IPS-NIHi7 (cell line): ENCODE data around the gene PCDHGB6.
"Not testable (repeated sequence)": the region's sequence is repeated elsewhere in the genome, so short reads cannot be mapped to it uniquely, and the experiment has no call there.

Experiments
- DNase-seq: peaks from one replicate; pipeline ENCODE4 v3.0.0; 2012; ENCODE audit warnings: mixed read lengths; ENCODE audit errors: extremely low spot score

Gene PCDHGB6

DNA sequence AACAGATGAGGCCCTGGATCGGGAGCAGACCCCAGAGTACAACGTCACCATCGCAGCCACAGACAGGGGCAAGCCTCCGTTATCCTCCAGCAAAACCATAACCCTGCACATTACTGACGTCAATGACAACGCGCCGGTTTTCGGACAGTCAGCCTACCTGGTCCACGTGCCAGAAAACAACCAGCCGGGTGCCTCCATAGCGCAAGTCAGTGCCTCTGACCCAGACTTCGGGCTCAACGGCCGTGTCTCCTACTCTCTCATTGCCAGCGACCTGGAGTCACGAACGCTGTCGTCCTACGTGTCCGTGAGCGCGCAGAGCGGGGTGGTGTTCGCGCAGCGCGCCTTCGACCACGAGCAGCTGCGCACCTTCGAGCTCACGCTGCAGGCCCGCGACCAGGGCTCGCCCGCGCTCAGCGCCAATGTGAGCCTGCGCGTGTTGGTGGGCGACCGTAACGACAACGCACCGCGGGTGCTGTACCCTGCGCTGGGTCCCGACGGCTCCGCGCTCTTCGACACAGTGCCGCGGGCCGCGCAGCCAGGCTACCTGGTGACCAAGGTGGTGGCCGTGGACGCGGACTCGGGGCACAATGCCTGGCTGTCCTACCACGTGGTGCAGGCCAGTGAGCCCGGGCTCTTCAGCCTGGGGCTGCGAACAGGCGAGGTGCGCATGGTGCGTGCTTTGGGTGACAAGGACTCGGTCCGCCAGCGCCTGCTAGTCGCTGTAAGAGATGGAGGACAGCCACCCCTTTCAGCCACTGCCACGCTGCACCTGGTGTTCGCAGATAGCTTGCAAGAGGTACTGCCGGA lies 11.5 kb downstream of the PCDHGB6 start:
- DNase-seq: no peak

DNA sequence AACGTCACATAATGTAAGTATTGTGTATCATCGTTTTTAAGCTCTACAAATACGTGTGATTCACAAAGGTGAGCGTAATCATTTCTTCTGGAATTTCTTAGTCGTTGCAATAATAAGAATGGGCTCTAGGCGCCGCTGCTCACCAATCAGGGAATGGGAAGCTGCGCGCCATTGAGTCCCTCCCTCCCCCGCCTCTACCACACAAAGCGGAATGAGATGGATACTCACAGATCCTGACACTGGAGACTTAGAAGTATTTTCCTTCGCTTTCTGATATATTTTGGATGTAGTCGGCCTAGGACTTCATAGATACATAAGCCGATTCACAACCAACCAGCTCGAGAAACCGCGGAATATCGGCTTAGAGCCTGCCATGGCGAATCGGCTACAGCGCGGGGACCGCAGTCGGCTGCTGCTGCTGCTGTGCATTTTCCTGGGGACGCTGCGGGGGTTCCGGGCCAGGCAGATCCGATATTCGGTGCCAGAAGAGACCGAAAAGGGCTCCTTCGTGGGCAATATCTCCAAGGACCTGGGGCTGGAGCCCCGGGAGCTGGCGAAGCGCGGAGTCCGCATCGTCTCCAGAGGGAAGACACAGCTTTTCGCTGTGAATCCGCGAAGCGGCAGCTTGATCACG lies 13.2 kb downstream of the PCDHGB6 start, which contains the start of gene PCDHGA11:
Gene PCDHGA11 (plus strand): TSS at position 197 of the 634 bp plus-strand sequence. CDS start 177 bp downstream, at position 374.
- DNase-seq: peak; percentile 73

DNA sequence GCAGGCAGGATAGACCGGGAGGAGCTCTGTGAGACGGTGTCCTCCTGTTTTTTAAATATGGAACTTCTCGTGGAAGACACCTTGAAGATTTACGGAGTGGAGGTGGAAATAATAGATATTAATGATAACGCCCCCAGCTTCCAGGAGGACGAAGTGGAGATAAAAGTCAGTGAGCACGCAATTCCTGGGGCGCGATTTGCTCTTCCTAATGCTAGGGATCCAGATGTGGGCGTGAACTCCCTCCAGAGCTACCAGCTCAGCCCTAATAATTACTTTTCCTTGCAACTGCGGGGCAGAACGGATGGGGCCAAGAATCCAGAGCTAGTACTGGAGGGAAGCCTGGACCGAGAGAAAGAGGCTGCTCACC lies 13.7 kb downstream of the PCDHGB6 start:
- DNase-seq: peak; percentile 18

DNA sequence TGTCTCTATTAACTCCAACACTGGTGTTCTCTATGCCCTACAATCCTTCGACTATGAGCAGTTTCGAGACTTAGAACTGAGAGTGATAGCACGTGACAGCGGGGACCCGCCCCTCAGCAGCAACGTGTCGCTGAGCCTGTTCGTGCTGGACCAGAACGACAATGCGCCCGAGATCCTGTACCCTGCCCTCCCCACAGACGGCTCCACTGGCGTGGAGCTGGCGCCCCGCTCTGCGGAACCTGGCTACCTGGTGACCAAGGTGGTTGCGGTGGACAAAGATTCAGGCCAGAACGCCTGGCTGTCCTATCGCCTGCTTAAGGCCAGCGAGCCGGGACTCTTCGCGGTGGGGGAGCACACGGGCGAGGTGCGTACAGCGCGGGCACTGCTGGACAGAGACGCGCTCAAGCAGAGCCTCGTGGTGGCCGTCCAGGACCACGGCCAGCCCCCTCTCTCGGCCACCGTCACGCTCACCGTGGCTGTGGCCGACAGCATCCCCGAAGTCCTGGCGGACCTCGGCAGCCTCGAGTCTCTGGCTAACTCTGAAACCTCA lies 15.0 kb downstream of the PCDHGB6 start:
- no peak for DNase-seq

DNA sequence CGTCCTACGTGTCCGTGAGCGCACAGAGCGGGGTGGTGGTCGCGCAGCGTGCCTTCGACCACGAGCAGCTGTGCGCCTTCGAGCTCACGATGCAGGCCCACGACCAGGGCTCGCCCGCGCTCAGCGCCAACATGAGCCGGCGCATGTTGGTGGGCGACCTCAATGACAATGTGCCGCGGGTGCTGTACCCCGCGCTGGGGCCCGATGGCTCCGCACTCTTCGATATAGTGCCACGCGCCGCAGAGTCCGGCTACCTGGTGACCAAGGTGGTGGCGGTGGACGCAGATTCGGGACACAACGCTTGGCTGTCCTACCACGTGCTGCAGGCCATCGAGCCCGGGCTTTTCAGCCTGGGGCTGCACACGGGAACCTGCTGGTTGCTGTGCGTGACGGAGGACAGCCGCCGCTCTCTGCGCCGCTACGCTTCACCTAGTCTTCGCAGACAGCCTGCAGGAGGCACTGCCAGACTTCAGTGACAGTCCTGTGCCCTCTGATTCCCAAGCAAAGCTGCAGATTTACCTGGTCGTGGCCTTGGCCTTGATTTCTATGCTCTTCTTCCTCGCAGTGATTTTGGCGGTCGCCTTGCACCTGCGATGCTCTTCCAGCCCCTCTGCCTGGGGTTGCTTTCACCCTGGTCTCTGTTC lies 20.1 kb downstream of the PCDHGB6 start:
- no peak for DNase-seq

DNA sequence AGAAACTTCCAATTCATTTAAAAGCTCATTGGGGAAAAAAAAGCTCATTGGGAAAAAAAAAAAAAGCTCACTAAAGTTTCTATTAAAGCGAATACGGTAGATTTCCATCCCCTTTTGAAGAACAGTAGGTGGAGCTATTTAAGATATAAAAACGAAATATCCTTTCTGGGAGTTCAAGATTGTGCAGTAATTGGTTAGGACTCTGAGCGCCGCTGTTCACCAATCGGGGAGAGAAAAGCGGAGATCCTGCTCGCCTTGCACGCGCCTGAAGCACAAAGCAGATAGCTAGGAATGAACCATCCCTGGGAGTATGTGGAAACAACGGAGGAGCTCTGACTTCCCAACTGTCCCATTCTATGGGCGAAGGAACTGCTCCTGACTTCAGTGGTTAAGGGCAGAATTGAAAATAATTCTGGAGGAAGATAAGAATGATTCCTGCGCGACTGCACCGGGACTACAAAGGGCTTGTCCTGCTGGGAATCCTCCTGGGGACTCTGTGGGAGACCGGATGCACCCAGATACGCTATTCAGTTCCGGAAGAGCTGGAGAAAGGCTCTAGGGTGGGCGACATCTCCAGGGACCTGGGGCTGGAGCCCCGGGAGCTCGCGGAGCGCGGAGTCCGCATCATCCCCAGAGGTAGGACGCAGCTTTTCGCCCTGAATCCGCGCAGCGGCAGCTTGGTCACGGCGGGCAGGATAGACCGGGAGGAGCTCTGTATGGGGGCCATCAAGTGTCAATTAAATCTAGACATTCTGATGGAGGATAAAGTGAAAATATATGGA lies 22.7 kb downstream of the PCDHGB6 start, which contains the start of gene PCDHGA12:
Gene PCDHGA12 (plus strand): TSS at position 176 of the 782 bp plus-strand sequence. CDS start 253 bp downstream, at position 429.
- no peak for DNase-seq

DNA sequence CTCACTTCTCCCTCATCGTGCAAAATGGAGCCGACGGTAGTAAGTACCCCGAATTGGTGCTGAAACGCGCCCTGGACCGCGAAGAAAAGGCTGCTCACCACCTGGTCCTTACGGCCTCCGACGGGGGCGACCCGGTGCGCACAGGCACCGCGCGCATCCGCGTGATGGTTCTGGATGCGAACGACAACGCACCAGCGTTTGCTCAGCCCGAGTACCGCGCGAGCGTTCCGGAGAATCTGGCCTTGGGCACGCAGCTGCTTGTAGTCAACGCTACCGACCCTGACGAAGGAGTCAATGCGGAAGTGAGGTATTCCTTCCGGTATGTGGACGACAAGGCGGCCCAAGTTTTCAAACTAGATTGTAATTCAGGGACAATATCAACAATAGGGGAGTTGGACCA lies 23.5 kb downstream of the PCDHGB6 start:
- no peak for DNase-seq

DNA sequence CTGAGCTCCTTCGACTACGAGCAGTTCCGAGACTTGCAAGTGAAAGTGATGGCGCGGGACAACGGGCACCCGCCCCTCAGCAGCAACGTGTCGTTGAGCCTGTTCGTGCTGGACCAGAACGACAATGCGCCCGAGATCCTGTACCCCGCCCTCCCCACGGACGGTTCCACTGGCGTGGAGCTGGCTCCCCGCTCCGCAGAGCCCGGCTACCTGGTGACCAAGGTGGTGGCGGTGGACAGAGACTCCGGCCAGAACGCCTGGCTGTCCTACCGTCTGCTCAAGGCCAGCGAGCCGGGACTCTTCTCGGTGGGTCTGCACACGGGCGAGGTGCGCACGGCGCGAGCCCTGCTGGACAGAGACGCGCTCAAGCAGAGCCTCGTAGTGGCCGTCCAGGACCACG lies 24.5 kb downstream of the PCDHGB6 start:
- DNase-seq: not testable (repeated sequence)

DNA sequence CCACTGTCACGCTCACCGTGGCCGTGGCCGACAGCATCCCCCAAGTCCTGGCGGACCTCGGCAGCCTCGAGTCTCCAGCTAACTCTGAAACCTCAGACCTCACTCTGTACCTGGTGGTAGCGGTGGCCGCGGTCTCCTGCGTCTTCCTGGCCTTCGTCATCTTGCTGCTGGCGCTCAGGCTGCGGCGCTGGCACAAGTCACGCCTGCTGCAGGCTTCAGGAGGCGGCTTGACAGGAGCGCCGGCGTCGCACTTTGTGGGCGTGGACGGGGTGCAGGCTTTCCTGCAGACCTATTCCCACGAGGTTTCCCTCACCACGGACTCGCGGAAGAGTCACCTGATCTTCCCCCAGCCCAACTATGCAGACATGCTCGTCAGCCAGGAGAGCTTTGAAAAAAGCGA lies 24.9 kb downstream of the PCDHGB6 start:
- not testable (repeated sequence) for DNase-seq

DNA sequence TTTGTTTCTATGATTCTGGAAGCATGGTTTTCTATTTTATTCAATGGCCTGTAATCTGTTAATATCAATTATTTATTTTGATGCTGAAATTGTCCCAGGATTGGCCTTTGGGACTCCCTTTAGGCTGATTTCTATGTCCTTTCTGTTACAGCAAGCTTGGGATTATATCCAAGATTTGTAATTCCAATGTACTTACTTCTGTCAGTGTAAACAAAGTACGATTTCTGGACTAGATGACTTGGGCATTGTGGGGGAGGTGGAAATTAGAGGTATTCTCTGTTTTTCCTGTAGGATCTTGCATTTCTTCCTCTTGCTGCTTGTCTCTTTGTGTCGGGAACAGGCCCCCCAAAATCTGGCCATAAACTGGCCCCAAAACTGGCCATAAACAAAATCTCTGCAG lies 26.2 kb downstream of the PCDHGB6 start:
- DNase-seq: no peak

DNA sequence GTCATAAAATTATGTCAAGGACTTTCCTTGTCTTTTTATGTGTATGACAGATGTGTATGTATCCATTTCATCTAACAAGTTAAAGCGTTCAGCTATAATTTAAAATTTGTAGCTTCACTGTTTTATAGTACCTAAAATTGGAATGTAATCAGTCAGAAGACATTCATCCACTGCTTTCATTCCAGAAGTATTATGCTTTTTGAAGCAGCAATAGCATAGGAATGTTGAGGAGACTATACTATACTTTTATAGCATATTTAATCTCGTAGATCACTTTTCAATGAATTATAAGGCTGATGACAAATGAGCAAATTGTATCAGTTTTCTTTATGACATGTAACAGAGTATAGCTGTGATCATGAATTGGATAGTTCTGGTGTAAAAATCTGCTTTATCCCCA lies 29.4 kb downstream of the PCDHGB6 start:
- no peak for DNase-seq

DNA sequence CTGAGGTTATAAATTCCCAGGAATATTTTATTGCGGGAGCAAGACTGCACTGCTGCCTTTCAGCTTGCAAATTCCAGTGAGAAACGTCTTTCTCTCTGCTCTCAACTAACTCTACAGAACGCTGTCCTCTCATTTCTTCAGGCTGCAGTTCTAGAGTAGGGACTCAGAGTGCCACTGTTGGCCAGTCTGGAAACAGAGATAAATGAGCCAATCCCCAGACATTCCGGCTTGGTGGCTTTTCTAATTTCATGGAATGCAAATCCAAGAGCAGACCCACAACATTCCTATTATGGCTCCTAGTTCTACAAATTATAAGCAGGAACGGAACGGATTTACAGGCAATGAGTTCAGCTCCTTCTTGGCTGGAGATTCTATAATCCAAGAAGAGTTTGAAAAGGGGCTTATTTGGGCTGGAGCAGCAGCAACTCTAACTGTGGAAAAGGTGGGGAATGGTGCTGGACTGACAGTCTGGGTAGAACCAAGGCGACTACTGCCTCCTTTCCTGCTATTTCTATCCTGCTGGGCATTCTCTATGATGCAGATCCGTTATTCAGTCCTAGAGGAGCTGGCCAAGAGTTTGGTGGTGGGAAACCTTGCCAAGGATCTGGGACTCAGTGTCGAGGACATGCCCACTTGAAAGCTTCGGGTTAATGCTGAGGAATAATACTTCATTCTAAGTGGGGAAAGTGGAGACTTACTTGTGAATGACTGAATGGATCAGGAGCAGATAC lies 31.8 kb downstream of the PCDHGB6 start:
- peak; percentile 21 for DNase-seq

DNA sequence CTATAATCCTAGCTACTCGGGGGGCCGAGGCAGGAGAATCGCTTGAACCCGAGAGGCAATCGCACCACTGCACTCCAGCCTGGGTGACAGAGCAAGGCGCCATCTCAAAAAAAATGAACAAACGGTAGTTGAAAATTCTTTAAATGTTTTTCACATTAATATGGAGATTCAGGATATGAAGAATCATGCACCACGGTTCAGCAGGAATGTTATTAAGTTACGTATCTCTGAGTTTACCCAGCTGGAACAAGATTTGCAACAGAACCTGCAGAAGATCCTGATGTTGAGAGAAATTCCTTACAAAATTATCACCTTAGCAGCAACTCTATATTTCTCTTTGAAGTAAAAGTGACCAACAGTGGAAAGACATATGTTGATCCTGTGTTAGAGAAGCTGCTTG lies 32.5 kb downstream of the PCDHGB6 start:
- no peak for DNase-seq

DNA sequence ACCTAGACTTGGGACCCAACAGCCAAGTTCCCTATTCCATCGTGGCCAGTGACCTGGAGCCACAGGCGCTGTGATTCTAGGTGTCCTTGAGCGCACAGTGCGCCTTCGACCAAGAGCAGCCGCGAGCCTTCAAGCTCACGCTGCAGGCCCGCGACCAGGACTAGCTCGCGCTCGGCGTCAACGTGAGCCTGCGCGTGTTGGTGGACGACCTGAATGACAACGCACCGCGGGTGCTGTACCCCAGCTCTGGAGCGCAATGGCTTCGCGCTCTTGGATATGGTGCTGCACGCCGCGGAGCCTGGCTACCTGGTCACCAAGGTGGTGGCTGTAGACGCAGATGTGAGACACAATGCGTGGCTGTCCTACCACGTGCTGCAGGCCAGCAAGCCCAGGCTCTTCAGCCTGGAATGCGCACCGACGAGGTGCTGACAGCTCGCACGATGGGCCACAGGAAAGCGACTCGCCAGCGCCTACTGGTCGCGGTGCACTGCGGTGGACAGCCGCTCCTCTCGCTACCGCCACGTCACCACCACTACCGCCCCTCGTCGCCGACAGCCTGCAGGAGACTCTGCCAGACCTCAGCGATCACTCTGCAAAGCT lies 33.9 kb downstream of the PCDHGB6 start:
- no peak for DNase-seq
